Glutamatergic neuron (in vitro differentiated cells): ENCODE data around the gene NHLH1. TPM values are rescaled to one million over a fixed set of nuclear protein-coding genes. Genes with fewer than 3 reads are reported as not detected.

ENCODE experiments used
- DNase-seq: peaks from one replicate; pipeline ENCODE4 v3.0.0; 2022
- H3K27ac Mint-ChIP-seq: one replicate; pipeline ENCODE4 v1.8.0; 2020; ENCODE audit warnings: mild to moderate bottlenecking, mixed read lengths, inconsistent platforms; ENCODE audit not compliant: unreplicated experiment
- H3K27me3 Mint-ChIP-seq: one replicate; pipeline ENCODE4 v1.8.0; 2020; ENCODE audit warnings: mild to moderate bottlenecking, moderate library complexity, mixed read lengths, inconsistent platforms; ENCODE audit not compliant: unreplicated experiment
- H3K36me3 Mint-ChIP-seq: one replicate; pipeline ENCODE4 v1.8.0; 2020; ENCODE audit warnings: mild to moderate bottlenecking, mixed read lengths, inconsistent platforms; ENCODE audit not compliant: unreplicated experiment
- H3K4me1 Mint-ChIP-seq: one replicate; pipeline ENCODE4 v1.8.0; 2020; ENCODE audit warnings: mild to moderate bottlenecking, low read depth, mixed read lengths, inconsistent platforms; ENCODE audit not compliant: unreplicated experiment
- H3K4me3 Mint-ChIP-seq: one replicate; pipeline ENCODE4 v1.8.0; 2020; ENCODE audit warnings: mild to moderate bottlenecking, mixed read lengths, inconsistent platforms; ENCODE audit not compliant: unreplicated experiment
- H3K9me3 Mint-ChIP-seq: one replicate; pipeline ENCODE4 v1.8.0; 2020; ENCODE audit warnings: mild to moderate bottlenecking, moderate library complexity, mixed read lengths, inconsistent platforms; ENCODE audit not compliant: unreplicated experiment
- CTCF ChIP-seq: fragments of 200-600 bp; sonication (generic); IDR thresholded peaks from one replicate; pipeline ENCODE4 v1.5.0; 2021; ENCODE audit not compliant: partially characterized antibody, unreplicated experiment
- total RNA-seq: library from RNA; stranded (reverse); fragmentation: NEBNext Ultra II Directional; extraction: Animal tissue kit (Norgen Biotek cat#: 25700); gene quantifications from one replicate; pipeline ENCODE4 v1.2.1, GENCODE V29; 2021; ENCODE audit not compliant: unreplicated experiment

NHLH1 gene
- total RNA-seq, 1 donor from 2014 or later: 1,198 TPM

GRCh38 chr1:160401487-160401805 lies 34.6 kb downstream of the NHLH1 start:
- DNase-seq: no peak
- no peaks in the 10 kb centered on the region for H3K36me3 Mint-ChIP-seq
- peaks cover 23% of the 10 kb centered on the region for H3K4me1 Mint-ChIP-seq
- no peak for TF ChIP-seq CTCF
- H3K4me3 Mint-ChIP-seq: peak overlapping the region; percentile 94
- peaks cover 4% of the 10 kb centered on the region for H3K9me3 Mint-ChIP-seq
- peak overlapping the region; percentile 78 for H3K27ac Mint-ChIP-seq
- H3K27me3 Mint-ChIP-seq: peaks cover 5% of the 10 kb centered on the region

GRCh38 chr1:160402001-160402795 lies 35.3 kb downstream of the NHLH1 start:
- Mint-ChIP-seq H3K36me3 (no peaks in the 10 kb centered on the region), H3K4me1 (peaks cover 23% of the 10 kb centered on the region), H3K27ac (peak overlapping the region; percentile 78), H3K4me3 (peak overlapping the region; percentile 94), H3K9me3 (peaks cover 4% of the 10 kb centered on the region), H3K27me3 (peaks cover 6% of the 10 kb centered on the region)
- DNase-seq: no peak
- no peak for TF ChIP-seq CTCF

GRCh38 chr1:160403244-160403643 lies 36.4 kb downstream of the NHLH1 start:
- H3K4me1 Mint-ChIP-seq: peaks cover 23% of the 10 kb centered on the region
- H3K36me3 Mint-ChIP-seq: no peaks in the 10 kb centered on the region
- no peak overlapping the region for H3K27ac Mint-ChIP-seq
- peaks cover 4% of the 10 kb centered on the region for H3K9me3 Mint-ChIP-seq
- peak overlapping the region; percentile 50 for H3K4me3 Mint-ChIP-seq
- H3K27me3 Mint-ChIP-seq: peaks cover 7% of the 10 kb centered on the region
- no peak for DNase-seq
- TF ChIP-seq CTCF: no peak

- Mint-ChIP-seq H3K27ac (no peak overlapping the region), H3K36me3 (no peaks in the 10 kb centered on the region), H3K4me1 (peaks cover 20% of the 10 kb centered on the region), H3K4me3 (no peak overlapping the region), H3K27me3 (peaks cover 7% of the 10 kb centered on the region), H3K9me3 (peaks cover 4% of the 10 kb centered on the region)
- TF ChIP-seq CTCF: no peak
- DNase-seq: no peak
Observed at GRCh38 chr1:160404094-160404493, 37.2 kb downstream of the NHLH1 start.

GRCh38 chr1:160405331-160405877 lies 38.5 kb downstream of the NHLH1 start:
- no peak for DNase-seq
- no peak overlapping the region for H3K4me3 Mint-ChIP-seq
- H3K9me3 Mint-ChIP-seq: peaks cover 6% of the 10 kb centered on the region
- no peak for TF ChIP-seq CTCF
- H3K27ac Mint-ChIP-seq: no peak overlapping the region
- peaks cover 24% of the 10 kb centered on the region for H3K4me1 Mint-ChIP-seq
- peaks cover 7% of the 10 kb centered on the region for H3K27me3 Mint-ChIP-seq
- H3K36me3 Mint-ChIP-seq: no peaks in the 10 kb centered on the region
